Erythroblast (primary cell): ENCODE results near the gene PDLIM5.

Source experiments
- GATA1 ChIP-seq: IDR thresholded peaks from 2 replicates; pipeline ENCODE4 v1.6.1; 2011; ENCODE audit warnings: low read depth, mild to moderate bottlenecking, control low read depth, low read length, moderate library complexity
- POLR2A ChIP-seq: IDR thresholded peaks from 2 replicates; pipeline ENCODE4 v1.6.1; 2011; ENCODE audit warnings: mild to moderate bottlenecking, low read length

DNA sequence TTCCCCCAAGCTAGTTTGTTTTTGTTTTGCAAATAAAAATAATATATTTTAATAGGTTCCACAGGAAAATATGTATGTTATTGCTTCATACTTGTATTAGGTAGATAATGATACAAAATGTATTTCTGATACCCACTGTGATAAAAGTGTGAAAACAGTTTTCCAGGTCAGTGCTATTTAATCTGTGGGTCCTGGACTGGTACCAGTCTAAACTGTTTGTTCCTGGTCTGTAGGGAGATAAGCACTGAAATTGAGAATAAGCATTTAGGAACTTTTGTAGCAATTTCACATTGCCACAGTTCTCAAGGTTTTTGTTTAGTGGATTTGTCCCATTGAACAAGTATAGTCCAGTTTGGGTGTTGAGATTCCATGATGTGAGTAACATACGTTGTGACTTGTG lies 110.5 kb downstream of the PDLIM5 start:
- TF ChIP-seq POLR2A (no peak), GATA1 (no peak)
